ENCODE measurements around the gene NCAN.

The NCAN gene

DNA sequence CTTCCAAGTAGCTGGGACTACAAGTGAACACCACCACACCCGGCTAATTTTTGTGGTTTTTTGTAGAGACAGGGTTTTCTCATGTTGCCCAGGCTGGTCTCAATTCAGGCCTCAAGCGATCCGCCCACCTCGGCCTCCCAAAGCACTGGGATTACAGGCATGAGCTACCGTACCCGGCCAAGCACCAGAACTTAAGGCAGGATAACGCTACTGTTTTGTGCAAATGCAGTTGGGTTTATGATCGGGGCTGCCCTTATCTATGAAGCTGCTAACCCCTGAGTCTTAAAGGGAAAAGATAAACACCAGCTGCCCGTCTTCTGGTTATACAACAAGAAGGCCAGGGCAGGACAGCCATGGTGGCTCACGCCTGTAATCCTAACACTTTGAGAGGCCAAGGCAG is 73.9 kb downstream of the NCAN start:
- no peak for DNase-seq (ENCODE audit: low read depth in 2 of 2)

DNA sequence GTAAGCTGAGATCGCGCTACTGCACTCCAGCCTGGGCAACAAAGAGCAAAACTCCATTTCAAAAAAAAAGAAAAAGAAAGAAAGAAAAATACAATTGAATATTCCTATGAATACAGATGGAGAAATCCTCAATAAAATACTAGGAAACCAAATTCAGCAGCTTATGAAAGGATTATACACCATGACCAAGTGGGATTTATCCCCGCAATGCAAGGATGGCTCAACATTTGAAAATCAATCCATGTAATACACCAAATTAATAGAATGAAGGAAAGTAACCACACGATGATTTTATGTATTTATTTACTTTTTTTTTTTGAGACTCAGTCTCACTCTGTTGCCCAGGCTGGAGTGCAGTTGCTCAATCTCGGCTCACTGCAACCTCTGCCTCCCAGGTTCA is 80.8 kb downstream of the NCAN start:
- DNase-seq (ENCODE audit: low read depth in 2 of 2): no peak

DNA sequence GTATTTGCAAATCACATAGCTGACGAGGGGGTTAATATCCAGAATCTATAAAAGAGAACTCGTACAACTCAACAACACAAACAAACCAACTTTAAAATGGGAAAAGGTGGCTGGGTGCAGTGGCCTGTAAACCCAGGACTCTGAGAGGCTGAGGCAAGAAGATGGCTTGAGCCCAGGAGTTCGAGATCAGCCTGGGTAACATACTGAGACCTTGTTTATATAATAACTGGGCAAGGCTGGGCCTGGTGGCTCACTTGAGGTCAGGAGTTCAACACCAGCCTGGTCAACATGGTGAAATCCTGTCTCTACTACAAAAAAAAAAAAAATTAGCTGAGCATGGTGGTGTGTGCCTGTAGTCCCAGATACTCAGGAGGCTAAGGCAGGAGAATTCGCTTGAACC is 83.2 kb downstream of the NCAN start:
- no peak for DNase-seq (ENCODE audit: low read depth in 2 of 2)

DNA sequence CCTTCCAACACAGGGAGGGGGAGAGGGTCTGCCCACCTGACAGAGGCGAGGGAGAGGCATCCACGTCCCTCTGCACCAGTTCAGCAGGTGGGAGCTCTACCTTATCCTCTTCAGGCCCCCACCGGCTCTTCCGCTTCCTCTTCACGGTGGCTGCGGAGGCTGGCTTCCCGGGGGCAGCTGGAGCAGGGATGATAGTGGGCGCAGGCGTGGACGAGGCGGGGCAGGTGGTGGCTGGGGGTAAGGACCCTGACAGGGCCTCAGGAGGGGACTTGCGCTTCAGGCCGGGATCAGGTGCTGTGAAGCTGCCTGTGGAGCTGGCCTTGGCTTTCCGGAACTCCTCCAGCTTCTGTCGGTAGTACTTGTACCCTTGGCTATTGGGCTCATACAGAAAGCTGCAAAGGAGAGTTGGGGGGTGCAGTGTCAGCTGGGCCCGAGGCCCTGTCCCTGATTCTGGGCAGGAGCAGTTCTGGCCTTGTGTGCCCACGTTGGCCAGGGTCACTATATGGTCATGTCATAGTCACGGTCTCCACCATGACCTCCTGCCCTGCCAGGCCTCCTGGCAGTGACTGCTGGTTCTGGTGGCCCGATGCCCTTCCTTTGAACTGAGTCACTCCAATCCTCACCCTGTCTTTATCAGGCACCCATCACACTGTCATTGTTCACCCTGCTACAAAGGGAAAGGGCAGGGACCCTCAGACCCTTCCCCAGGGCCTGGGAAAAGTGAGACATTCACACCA is 85.4 kb downstream of the NCAN start:
- DNase-seq (ENCODE audit: low read depth in 2 of 2): no peak

DNA sequence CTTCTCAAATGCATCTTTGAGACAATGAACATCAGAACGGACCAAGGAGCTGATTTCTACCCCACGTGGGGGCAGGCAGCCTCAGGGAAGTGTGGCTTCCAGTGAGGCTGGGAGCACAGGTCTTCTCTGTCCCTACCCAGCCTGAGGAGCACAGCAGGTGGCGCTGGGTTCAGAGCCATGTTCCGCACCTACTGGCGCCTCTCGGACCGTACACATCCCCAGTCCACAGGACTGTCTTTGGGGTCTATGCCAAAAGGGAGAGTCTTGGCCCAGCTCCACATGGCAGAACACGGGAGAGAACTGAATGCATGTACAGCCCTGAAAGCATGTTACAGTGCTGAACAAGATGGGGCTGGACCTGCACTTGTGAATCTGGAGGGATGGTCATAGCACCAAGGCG is 86.0 kb downstream of the NCAN start:
- no peak for DNase-seq (ENCODE audit: low read depth in 2 of 2)

DNA sequence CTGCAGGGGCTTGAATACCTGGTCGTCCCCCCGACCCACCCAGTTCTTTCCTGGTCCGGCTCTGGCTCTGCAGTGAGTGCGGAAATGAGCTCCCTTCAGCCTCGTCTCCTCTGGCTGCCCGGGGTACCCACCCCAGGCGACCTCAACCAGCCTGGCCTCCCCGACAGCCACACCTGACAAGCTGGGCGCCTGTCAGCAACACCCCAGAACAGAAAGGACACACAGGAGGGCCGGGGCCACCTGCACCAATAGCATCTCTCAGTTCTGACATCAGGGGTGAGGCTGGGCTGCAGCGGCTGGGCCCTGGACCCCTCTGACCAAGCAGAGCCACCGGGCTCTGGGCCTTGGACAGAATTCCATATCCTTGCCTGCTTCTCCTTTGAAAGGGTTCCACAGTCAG is 88.9 kb downstream of the NCAN start:
- no peak for DNase-seq (ENCODE audit: low read depth in 2 of 2)

All from stimulated activated CD4-positive, alpha-beta T cell treated with anti-CD3 and anti-CD28 coated beads, Interleukin-15, amount 100 ng/mL, for 48 hours (primary cell).